HEK293 (cell line): ENCODE data around the gene SLC25A2.

Source experiments
- CTCF ChIP-seq: fragments of 450-650 bp; formaldehyde crosslinking; IDR thresholded peaks from 2 replicates; pipeline ENCODE4 v1.5.1; 2016; ENCODE audit warnings: missing biosample characterization, missing genetic modification characterization
- GLIS1 ChIP-seq: fragments of 450-650 bp; formaldehyde crosslinking; IDR thresholded peaks from 2 replicates; pipeline ENCODE4 v1.5.1; 2016; ENCODE audit warnings: missing biosample characterization, missing genetic modification characterization
- MZF1 ChIP-seq: fragments of 450-650 bp; formaldehyde crosslinking; IDR thresholded peaks from 2 replicates; pipeline ENCODE4 v1.5.1; 2017; ENCODE audit warnings: missing biosample characterization, missing genetic modification characterization, borderline replicate concordance
- OVOL3 ChIP-seq: fragments of 450-650 bp; formaldehyde crosslinking; IDR thresholded peaks from 2 replicates; pipeline ENCODE4 v1.5.1; 2016; ENCODE audit warnings: missing biosample characterization, missing genetic modification characterization
- SP2 ChIP-seq: fragments of 450-650 bp; formaldehyde crosslinking; IDR thresholded peaks from 2 replicates; pipeline ENCODE4 v1.5.1; 2016; ENCODE audit warnings: missing biosample characterization, missing genetic modification characterization
- TSHZ1 ChIP-seq: fragments of 450-650 bp; formaldehyde crosslinking; IDR thresholded peaks from 2 replicates; pipeline ENCODE4 v1.5.1; 2016; ENCODE audit warnings: missing biosample characterization, missing genetic modification characterization, borderline replicate concordance
- YY1 ChIP-seq: fragments of 450-650 bp; formaldehyde crosslinking; IDR thresholded peaks from 2 replicates; pipeline ENCODE4 v1.5.1; 2018; ENCODE audit warnings: missing biosample characterization, missing genetic modification characterization
- ZNF138 ChIP-seq: fragments of 450-650 bp; formaldehyde crosslinking; IDR thresholded peaks from 2 replicates; pipeline ENCODE4 v1.5.1; 2016; ENCODE audit warnings: missing biosample characterization, missing genetic modification characterization, borderline replicate concordance
- ZNF223 ChIP-seq: fragments of 450-650 bp; formaldehyde crosslinking; IDR thresholded peaks from 2 replicates; pipeline ENCODE4 v1.5.1; 2016; ENCODE audit warnings: missing biosample characterization, missing genetic modification characterization
- ZNF274 ChIP-seq, 2 experiments: fragments of 200-500 bp in 1 of 2; fragments of 450-650 bp in 1 of 2; sonication (Bioruptor generic) in 1 of 2; formaldehyde crosslinking in 1 of 2; IDR thresholded peaks; 2 replicates each; pipeline versions ENCODE4 v1.5.1 to v1.6.1; 2014 to 2016; ENCODE audit warnings: borderline replicate concordance in 1 of 2, inconsistent platforms in 1 of 2, low read length in 1 of 2, missing biosample characterization in 1 of 2, missing genetic modification characterization in 1 of 2
- ZNF639 ChIP-seq: fragments of 450-650 bp; formaldehyde crosslinking; IDR thresholded peaks from 2 replicates; pipeline ENCODE4 v1.5.1; 2016; ENCODE audit warnings: missing biosample characterization, missing genetic modification characterization

- TF ChIP-seq OVOL3 (tag by site-specific recombination) (no peak), YY1 (no peak), CTCF (tag by site-specific recombination) (no peak), ZNF138 (tag by site-specific recombination) (no peak), ZNF639 (tag by site-specific recombination) (no peak), SP2 (no peak), GLIS1 (tag by site-specific recombination) (no peak), ZNF274 (IDR thresholded peaks at IDR 0.05; ENCODE audit: low read length) (no peak), ZNF274 (tag by site-specific recombination; IDR thresholded peaks at IDR 0.05; ENCODE audit: borderline replicate concordance) (no peak), TSHZ1 (tag by site-specific recombination) (no peak), MZF1 (tag by site-specific recombination) (no peak), ZNF223 (tag by site-specific recombination) (no peak)
Measured at GRCh38 chr5:141351591-141351990, 47.7 kb upstream of the SLC25A2 start.
